AG04449 (cell line): ENCODE data around the gene KCNK15.

Experiments used
- CTCF ChIA-PET: fragments of 350-600 bp; formaldehyde crosslinking; extraction: SDS; loops from one replicate; lab custom pipeline; 2021; ENCODE audit warnings: antibody characterized with exemption; lab: Yijun Ruan, JAX
- POLR2A ChIA-PET: fragments of 400-600, 350-600 bp; formaldehyde crosslinking; extraction: SDS; loops from one replicate; lab custom pipeline; 2020; ENCODE audit warnings: antibody characterized with exemption, inconsistent platforms; lab: Yijun Ruan, JAX
- DNase-seq: peaks from one replicate; pipeline ENCODE4 v3.0.0-alpha.2; 2010; ENCODE audit warnings: low read depth, low spot score
- H3K4me3 ChIP-seq: 2 replicates; pipeline ENCODE4 v1.5.1; 2011; ENCODE audit warnings: low read depth, mild to moderate bottlenecking, control low read depth, low read length
- CTCF ChIP-seq: IDR thresholded peaks from one replicate; pipeline ENCODE4 v1.5.1; 2011; ENCODE audit warnings: mild to moderate bottlenecking, moderate library complexity, low read length, control low read depth, inconsistent platforms; ENCODE audit not compliant: insufficient read depth; ENCODE audit errors: missing control alignments

KCNK15 gene

GRCh38 chr20:44780226-44780625 is 34.6 kb downstream of the KCNK15 start:
- no peak overlapping the region for H3K4me3 ChIP-seq
- POLR2A ChIA-PET: no interaction called here
- TF ChIP-seq CTCF: no peak
- DNase-seq: no peak
- CTCF ChIA-PET: no interaction called here

- POLR2A ChIA-PET: no interaction called here
- CTCF ChIA-PET: interaction anchor here (1.4 kb wide), 1 partner anchor 33 kb away, joined by 3 read pairs; no protein-coding TSS in a partner anchor
- DNase-seq: no peak
- no peak overlapping the region for H3K4me3 ChIP-seq
- TF ChIP-seq CTCF: no peak
Measured at GRCh38 chr20:44781118-44781517, 35.5 kb downstream of the KCNK15 start.

- TF ChIP-seq CTCF: no peak
- CTCF ChIA-PET: interaction anchor here (1.4 kb wide), 1 partner anchor 34 kb away, joined by 3 read pairs; no protein-coding TSS in a partner anchor
Measured at GRCh38 chr20:44781791-44782190, 36.1 kb downstream of the KCNK15 start.

GRCh38 chr20:44784688-44785087 is 39.0 kb downstream of the KCNK15 start:
- POLR2A ChIA-PET: no interaction called here

More at GRCh38 chr20:44781791-44782190, 36.1 kb downstream of the KCNK15 start:
- POLR2A ChIA-PET: no interaction called here
- no peak for DNase-seq
- no peak overlapping the region for H3K4me3 ChIP-seq

GRCh38 chr20:44785768-44786167 is 40.1 kb downstream of the KCNK15 start:
- TF ChIP-seq CTCF: peak; percentile 4
- POLR2A ChIA-PET: interaction anchor here (0.6 kb wide), 1 partner anchor 99 kb away, joined by 3 read pairs; no protein-coding TSS in a partner anchor
- H3K4me3 ChIP-seq: no peak overlapping the region
- CTCF ChIA-PET: interaction anchor here (0.5 to 2.5 kb wide), 2 partner anchors 38 to 995 kb away, joined by 3 to 6 read pairs; no protein-coding TSS in a partner anchor
- no peak for DNase-seq

More at GRCh38 chr20:44784688-44785087, 39.0 kb downstream of the KCNK15 start:
- no peak overlapping the region for H3K4me3 ChIP-seq
- DNase-seq: no peak
- TF ChIP-seq CTCF: no peak
- CTCF ChIA-PET: interaction anchor here (0.5 to 1.2 kb wide), 2 partner anchors 37 to 44 kb away, joined by 3 read pairs; no protein-coding TSS in a partner anchor

- POLR2A ChIA-PET: no interaction called here
- CTCF ChIA-PET: interaction anchor here (2.5 kb wide), 1 partner anchor 39 kb away, joined by 6 read pairs; no protein-coding TSS in a partner anchor
- DNase-seq: no peak
- no peak for TF ChIP-seq CTCF
- no peak overlapping the region for H3K4me3 ChIP-seq
Measured at GRCh38 chr20:44787299-44787698, 41.6 kb downstream of the KCNK15 start.
